Subcutaneous adipose tissue (tissue), 4 donors: ENCODE measurements around the gene MOB3A. TPM values are rescaled to one million over a fixed set of nuclear protein-coding genes. Genes with fewer than 3 reads are reported as not detected.

ENCODE experiments used
- total RNA-seq, 4 donors: library from RNA; depleted of rRNA; stranded (reverse); fragments of >200 nt; gene quantifications; one replicate each; pipeline ENCODE4 v1.1.0, GENCODE V29; 2016
- TF ChIP-seq, protein P1 (sequence below): fragments of 450-650 bp; IDR thresholded peaks from one replicate; pipeline ENCODE4 v1.5.1; 2016; ENCODE audit warnings: low read depth, mild to moderate bottlenecking, control low read depth, antibody characterized with exemption, moderate library complexity

MOB3A gene
- total RNA-seq, 4 donors from 2014 or later, result 27.9 to 53.3 (median 46.5) TPM

DNA sequence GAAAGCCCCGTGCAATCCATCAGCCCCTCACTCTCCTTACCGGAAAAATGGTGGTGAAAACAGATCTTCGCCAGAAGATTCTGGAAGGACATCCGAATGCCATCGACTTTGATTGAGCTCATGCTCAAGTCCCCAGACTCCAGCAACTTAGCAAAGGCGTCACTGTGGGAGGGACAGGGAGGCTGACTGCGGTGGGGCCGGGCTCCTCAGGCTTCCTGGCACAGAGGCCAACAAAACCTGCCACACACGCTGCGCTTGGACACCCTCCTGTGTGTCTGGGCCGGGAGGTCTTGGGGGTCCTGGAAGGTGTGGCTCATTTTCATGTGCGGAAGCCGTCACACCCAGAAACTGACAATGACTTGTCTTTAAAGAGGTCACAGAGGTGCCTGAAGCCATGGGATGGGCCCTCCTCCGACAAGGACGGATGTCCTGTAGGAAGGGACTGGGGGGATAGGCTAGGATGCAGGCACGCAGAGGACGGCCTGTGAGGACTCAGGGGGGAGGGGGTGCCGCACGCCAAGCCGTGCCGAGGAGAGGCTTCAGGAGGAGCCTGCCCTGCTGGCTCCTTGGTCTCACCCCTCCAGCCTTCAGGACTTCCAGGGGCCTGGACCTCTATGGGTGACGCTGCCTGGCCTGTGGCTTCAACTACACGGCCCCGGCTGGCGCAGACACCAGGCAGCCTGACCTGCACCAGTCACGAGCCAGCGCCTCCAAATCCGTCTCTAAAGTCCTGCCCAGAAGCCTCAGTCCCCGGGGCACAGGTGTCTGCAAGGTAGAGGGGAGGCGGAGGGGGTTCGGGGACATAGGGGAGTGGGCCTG is 13.1 kb upstream of the MOB3A start:
- TF ChIP-seq, protein P1, sequence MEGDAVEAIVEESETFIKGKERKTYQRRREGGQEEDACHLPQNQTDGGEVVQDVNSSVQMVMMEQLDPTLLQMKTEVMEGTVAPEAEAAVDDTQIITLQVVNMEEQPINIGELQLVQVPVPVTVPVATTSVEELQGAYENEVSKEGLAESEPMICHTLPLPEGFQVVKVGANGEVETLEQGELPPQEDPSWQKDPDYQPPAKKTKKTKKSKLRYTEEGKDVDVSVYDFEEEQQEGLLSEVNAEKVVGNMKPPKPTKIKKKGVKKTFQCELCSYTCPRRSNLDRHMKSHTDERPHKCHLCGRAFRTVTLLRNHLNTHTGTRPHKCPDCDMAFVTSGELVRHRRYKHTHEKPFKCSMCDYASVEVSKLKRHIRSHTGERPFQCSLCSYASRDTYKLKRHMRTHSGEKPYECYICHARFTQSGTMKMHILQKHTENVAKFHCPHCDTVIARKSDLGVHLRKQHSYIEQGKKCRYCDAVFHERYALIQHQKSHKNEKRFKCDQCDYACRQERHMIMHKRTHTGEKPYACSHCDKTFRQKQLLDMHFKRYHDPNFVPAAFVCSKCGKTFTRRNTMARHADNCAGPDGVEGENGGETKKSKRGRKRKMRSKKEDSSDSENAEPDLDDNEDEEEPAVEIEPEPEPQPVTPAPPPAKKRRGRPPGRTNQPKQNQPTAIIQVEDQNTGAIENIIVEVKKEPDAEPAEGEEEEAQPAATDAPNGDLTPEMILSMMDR, result no peak

DNA sequence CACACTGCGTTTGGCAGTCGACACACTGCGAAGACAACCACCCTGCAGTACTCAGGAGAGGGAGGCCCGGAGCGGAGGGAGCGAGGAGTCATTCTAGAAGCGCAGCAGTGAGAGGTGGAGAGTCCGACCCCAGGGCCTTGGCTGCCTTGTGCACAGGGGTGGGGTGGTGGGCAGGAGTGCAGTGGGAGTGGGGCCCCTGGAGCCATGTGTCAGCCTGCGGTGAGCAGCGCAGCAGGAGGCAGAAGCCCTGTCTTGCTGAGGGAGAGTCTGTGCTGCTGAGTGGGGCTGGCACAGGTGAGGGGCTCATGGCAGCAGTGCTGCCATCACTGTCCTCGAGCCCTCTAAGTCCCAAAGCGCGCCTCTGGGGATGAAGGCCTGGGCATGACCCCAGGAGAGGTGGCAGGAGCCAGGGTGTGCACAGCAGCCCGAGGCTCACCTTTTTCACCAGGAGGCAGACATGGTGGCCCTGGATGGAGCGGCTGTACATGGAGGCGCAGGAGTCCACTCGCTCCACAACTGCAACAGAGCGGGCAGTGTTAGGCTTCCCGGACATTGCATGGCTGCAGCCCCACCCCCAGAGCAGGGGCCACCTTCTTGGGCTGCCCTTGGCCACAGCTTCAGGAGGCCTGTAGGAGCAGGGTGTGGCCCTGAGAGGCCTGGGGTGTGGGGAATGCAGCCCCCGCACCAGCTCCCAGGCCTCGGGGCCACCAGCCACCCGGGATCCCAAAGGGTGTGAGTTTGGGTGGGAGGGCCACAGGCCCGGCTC is 12.3 kb upstream of the MOB3A start:
- TF ChIP-seq, protein P1, result no peak

DNA sequence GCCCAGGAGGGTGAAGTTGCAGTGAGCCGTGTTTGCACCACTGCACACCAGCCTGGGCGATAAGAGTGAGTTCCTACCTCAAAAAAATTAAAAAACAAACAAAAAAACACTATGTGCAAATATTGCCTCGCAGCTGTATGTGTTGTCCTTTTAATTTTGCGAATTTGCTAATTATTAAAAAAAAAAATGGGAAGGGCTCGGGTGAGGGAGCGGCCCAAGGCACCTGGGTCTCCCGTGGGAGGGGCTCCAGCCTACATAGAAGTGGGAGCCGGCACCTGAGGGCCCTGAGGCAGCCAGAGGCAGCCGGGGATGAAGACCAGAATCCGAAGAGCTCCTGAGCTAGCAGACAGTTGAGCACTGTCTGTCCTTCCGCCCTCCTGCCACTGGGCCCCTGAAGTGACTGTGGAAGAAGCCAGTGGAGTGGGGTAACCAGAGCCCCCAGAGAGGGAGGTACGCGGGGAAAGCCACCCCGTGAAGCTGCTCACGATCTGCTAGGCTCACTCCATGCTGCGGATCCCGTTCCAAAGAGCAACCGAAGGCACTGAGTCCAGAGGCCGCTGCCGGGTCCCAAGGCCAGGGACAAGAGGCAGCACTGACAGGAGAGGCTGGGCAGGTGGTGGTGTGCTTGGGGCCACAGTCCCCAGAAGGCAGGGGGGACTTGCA is 7.0 kb upstream of the MOB3A start:
- TF ChIP-seq, protein P1, result no peak

DNA sequence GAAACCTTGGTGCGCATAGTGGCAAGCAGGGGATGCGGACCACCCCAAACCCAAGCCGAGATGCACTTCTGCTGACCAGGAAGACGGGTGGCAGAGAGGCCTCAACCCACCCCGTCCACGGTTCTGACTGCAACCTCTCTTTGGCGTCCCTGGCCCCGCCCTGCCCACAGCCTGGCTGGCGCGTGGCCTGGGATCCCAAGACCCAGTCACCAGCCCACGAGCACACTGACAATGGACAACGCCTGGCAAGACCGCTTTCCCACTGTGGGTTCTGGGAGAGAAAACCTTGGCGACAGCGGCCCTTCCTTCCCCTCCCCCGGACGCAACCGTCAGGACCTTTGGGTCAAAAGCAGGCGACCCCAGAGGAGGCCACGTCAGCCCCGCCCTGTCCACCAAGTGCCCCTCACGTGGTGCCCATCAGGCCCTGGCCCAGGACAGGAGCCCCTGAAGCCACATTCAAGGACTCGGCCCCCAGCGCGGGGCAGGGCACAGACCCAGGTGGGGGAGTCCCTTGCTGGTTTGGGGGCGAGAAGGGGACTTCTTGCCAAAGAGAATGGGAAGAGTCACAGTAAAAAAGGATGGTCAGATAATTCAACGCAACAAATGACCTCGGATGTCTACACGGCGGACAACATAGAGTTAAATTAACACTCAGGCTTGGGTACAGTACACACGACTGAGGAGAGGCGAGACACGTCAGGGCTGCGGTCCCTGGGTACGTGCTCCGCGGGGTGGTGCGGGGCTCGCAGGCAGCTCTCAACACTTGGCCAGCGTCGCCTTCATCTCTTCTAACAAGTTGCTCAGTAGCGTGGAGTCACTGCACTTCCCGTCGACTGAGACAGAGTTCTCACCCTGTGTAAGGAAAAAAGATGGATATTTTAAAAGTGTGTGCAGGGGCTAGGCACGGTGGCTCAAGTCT is 5.5 kb upstream of the MOB3A start:
- TF ChIP-seq, protein P1, result no peak

DNA sequence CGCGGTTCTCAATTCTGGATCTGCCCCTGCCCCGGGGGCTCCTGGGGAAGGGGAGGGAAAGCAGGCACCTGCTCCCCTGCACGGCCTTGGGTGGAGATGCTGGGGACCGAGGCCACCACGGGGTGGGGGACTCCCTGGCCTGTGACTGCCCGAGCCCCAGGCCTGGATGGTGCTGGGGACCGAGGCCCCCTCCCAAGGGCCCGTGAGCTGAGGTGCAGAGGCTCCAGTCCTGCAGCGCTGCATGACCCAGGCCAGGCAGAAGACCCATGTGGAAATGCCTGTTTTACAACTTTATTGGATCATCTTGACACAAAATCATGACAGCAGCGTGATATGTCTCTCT is 4.6 kb upstream of the MOB3A start:
- TF ChIP-seq, protein P1, result no peak

DNA sequence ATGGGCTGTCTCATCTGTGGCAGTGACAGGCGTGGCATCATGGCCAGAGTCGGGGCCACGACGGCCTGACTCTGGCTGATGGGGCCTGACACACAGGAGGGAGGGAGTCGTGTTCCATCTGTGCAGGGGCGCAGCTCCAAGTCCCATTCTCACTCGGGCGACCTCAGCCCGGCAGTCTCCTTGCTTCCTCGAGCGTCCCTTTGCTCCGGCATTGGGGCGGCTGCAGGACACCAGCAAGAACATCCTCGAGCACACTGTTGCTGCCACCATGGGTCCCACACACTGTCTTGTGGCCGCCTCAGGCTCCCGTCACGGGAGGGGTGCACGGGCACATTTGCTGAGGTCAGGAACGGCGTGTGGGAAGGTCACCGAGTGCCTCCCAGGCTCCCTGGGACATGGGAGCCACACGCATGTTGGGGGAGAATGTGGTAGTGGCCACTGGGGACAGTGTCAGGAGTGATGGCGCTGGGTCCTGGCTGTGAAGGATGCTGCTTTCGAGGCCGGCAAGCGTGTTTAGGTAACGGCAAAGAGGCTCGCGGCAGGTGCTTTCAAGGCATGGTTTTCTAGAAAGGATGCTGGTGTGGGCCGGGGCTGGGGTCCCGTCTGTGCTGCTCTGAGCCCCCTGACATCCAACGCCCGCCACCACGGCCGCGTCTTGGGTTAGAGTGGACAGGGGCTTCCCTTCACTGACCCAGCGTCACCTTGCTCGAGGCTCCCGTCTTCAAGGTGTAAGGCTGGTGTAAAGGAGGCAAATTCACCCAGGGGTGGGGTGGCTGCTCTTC is 4.0 kb upstream of the MOB3A start:
- TF ChIP-seq, protein P1, result no peak
